M059J (cell line): ENCODE measurements around the gene ANKRD16. TPM values are rescaled to one million over a fixed set of nuclear protein-coding genes. Genes with fewer than 3 reads are reported as not detected.
"Not testable (repeated sequence)": the region's sequence is repeated elsewhere in the genome, so short reads cannot be mapped to it uniquely, and the experiment has no call there.

Source experiments
- DNase-seq: peaks from one replicate; pipeline ENCODE4 v3.0.0-alpha.2; 2012; ENCODE audit warnings: low read depth
- total RNA-seq: library from RNA; depleted of rRNA; stranded (reverse); fragments of >200 nt; shearing (Covaris generic); gene quantifications from 2 replicates; pipeline ENCODE4 v1.2.3, GENCODE V29; 2014

The ANKRD16 gene
- total RNA-seq, 1 experiment from 2014 or later: 1.6 TPM

DNA sequence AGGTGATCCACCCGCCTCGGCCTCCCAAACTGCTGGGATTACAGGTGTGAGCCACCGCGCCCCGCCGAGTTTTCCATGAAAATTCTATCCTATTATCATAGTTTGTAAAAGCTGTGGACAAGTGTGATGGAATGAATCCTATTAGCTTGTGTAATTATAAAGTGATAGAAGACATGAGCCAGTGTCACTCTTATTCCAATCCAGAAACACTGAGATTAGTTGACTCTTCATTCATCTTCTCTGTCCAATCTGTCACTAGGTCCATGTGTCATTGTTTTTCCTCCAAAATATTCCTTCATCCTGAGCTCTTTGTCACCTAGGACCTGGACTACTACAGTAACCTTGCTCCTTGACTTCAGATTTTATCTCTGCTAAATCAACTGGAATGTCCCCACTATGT, 13.9 kb upstream of the ANKRD16 start:
- DNase-seq: no peak

DNA sequence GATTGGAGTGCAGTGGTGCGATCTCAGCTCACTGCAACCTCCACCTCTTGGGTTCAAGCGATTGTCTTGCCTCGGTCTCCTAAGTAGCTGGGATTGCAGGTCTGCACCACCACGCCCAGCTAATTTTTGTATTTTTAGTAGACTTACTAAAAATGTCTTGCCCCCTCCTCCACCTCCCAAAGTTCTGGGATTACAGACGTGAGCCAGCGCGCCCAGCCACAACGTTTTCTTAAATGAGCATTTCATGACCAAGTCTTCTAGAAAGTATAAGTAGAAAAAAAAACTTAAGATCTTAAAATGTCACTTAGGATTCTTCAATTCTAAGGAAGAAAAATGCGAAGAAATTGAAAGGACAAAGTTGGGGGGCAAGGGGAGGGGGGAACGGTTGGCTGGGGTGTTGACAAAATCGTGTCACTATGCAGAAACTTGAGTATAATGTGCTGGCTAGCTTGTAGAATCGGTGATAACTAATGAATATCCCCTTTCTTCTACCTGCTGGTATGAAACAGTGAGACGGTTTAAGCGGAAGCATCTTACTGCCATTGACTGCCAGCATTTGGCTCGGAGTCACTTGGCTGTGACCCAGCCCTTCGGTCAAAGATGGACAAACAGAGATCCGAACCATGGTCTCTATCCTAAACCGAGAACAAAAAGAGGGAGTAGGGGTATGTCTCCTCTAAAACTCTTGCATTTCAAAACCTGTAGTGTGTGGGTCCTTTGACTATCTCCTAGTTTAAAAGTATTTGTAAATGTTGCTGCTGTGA, 13.0 kb upstream of the ANKRD16 start:
- no peak for DNase-seq

DNA sequence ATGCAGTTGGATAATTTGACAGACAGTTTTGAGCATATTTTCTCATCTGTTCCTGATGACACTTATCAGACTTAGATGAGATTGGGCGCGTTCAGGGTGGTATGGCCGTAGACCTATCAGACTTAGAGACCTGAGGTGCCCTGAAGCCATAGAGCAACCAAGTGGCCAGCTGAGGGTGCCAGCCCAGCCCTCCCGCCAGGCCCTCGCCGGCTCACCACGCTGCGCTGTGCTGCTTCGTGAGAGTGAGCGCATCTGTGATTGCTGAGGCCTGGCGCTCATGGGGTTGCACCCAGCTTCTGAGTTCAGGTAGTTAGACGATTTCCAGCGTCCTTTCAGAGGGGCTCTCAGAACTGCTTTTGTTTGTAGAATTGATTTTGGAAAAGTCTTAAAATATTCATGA, 10.6 kb upstream of the ANKRD16 start:
- DNase-seq: no peak

DNA sequence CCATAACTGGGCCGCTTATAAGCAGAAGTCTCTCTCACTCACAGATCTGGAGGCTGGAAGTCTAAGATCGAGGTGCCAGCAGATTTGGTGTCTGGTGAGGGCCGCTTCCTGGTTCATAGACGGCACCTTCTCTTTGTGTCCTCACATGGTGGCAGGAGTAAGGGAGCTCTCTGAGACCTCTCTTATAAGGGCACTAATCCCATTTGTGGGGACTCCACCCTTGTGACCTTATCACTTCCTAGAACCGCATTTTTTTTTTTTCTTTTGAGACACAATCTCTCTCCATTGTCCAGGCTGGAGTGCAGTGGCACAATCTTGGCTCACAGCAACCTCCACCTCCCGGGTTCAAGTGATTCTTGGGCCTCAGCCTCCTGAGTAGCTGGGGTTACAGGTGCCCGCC, 8.5 kb upstream of the ANKRD16 start:
- DNase-seq: no peak

DNA sequence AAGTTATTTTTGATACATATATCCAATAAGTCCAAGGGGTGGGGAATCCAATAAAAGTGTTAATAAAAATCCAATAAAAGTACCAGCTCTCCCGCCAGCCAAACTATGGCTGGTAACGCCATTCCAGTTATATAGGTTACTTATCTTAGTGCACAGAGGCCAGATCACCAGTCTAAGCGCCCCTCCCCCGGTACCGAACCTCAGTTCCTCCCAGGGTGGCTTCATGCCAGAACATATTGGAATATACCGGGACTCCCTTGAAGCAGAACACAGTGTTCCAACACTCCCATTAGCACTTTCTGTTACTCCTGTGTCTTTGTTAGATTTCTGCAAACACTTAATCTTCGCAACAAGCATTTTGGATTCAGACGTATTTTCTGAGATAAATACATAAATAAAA, 7.8 kb upstream of the ANKRD16 start:
- DNase-seq: no peak

DNA sequence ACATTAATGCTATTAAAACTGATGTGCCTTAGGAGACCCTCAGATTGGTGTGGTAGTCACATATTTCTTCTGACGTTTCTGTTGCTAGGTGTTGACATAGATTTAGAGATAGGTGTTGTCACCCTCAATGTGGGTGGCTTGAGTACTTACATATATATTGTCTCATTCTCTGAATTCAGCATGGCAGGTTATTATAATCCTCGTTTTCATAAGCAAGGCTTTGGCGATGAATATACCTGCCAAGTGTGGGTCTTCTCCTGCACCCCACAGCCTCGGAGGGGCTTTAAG, 7.3 kb upstream of the ANKRD16 start:
- DNase-seq: no peak

DNA sequence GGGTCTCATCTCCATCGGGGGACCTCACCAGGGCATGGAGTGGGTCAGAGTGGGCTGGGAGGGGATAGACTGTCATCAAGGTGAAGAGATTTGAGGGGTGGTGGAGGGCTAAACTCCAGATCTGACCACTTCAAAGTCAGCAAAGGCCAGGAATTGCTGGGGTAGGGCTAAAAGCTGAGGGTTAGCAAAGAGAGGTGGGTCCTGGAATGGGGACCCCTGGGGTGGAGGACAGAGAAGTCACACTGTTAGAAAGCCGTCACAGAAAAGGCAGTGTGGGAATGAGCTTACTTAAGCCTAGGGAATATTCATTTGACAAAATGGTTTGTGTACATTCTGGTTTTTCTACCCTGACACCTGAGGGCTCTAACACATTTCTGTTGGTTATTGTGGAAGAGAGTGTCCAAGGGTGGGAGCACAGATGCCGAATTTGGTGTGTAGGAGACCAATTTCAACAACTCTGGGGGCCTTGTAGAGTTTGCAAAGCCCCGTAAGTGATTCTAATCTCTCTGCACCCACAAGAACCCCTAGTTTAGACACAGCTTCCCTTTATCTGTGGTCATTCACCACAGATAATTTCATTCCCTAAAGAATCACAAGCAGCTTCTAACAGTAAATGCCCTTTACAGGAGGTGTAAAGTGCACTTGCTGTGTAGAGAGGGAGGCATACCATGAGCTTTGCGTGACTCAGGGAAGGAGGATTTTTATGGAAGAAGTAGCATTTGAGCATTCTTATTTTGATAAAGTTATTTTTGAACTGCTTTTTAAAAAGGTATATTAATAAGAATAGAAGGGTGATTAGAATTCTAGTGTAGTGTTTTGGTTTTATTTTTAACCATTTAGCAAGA, 6.7 kb upstream of the ANKRD16 start:
- DNase-seq: no peak

DNA sequence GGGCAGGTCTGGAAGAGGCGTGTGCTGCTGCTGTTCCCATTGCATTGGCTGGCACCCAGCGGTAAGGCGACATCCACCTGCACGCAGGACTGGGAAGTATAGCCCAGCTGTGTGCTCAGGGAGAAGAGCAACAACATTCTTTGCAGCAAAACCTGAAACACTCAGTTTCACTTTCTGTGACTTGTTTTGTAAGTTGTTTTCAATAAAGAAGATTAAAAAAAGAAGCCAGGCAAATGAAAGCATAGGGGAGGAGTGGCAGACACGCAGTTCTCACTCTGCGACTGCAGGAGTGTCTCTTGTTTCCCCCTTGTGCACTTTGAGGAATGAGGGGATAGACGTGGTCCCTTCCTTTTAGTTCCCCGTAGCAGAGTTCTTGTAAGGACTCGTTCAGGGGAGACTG, 6.1 kb upstream of the ANKRD16 start:
- DNase-seq: no peak

DNA sequence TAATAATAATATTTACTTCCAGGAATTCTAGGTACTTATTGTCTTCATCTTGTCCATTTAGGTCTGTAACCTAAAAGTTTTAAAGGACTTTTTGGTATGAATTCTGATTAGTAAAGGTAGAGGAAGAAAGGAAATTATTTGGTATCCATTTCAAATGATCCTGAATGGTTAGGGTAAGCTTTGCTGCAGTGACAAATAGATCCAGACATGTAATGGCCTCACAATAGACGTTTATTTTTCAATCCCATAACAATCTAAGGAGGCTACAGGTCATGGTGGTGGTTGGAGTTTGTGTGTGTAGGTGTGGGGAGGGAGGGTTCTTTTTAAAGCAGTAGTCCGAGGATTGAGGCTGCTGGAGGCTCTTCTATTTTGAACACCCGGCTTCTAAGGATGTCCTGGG, 5.7 kb upstream of the ANKRD16 start:
- DNase-seq: no peak

DNA sequence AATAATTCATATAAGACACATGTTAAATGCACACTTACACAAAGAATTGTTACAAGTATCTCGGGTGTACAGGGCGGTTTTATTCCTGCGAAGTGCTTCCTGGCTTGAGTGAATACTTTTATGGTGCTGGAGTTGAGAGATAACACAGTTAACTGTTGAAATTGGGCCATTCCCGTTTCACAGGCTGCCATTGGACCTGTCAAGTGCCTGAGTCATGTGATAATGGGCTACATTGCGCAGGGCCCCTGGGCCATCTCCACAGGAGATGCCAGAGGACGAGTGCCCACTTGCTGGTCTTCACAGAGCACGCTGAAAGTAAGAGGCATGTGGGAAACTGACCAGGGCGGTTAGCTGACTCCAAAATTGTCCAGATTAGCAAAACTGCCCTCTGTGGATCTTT, 5.2 kb upstream of the ANKRD16 start:
- DNase-seq: no peak

DNA sequence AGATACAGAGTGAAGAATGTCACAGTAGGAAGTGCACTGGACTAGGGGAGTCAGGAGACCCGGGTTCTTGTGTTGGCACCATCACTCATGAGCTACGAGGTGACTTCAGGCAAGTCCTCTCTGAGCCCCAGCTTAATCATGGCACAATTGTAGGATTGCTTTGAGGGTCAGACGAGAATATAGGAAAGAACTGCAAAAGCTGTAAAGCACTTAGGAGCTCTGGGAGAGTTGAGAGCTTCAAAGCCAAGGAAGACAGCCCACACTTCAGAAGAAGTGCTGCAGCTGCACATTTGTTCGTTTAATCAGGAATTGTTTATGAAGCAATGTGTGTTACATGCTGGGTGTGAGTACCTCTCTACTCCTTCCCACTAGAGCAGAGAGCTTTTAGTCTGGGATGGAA, 4.7 kb upstream of the ANKRD16 start:
- no peak for DNase-seq

DNA sequence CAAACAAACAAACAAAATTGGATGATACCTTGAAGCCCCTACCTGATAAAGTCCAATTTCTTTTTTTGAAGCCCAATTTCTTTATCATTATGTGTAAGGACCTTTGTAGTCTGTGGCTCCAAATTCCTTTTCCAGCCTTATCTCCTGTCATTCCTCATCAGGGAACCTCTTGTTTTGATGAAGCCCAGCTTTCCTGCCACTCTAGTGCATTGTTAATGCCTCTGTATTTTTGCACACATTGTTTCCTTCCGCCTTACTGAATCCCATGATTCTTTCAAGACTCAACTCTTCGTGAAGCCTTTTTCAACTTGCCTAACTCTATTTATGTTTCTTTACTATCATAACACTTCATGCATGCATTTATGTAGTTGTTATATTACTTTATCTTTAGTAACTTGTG, 3.6 kb upstream of the ANKRD16 start:
- DNase-seq: no peak

DNA sequence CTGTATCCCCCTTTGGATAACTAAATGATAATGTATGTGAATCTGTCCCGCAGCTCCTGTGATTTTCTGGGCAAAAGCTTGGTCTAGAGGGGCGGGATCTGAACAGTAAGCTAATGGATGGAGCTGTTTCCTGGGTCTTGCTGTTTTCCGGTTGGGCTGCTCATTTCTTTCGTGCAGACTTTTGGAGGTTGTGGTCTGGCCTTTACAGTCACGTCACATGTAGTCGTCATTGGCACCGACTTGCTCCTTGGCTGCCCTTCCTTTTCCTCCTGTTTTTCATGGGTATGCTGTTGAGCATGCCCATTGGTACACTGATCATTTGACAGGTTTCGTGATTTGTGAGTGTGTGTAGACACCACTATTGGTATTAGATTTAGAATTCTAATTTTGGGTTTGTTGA, 2.3 kb upstream of the ANKRD16 start:
- no peak for DNase-seq

DNA sequence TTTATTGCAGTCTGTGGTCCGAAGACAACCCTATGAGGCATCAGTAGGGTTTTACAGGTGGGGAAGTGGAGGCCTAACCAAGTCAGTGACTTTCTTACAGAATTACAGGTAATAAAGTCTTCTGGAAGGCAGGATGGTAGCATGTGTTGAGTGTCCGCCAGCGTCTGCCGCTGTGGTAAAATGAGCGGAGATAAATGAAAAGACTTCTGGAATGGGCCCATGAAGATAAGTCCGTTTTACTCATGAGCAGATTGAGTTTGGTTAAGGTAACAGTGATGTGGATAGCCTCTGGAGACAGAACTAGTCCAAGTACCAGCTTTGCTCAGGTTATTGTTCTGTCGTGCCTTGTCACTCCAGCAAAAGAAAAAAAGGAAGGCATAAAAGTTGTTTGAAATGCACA, 1.3 kb upstream of the ANKRD16 start:
- no peak for DNase-seq

DNA sequence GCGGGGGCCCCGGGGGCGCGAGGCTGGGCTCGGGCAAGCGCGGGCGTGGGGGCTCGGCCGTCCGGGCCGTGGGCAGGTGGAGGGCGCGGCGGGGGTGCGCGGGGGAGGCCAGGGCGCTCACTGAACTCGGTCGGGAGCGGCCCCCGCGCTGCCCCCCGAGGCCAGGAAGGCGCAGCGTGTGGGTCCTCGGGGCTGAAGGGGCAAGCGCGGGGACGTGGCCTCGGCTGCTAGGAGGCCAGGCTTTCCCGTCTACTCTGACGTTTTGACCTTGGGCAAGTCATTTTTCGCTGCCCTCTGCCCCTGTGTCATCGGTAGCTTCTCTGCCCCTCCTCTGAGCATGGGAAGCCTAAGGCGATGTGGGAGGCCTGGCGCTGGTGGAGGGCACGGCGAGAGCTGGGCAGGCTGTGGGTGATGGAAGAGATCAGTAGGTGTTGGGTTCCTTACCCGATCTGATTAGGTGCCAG, 791 bp upstream of the ANKRD16 start:
- DNase-seq: peak; percentile 32

DNA sequence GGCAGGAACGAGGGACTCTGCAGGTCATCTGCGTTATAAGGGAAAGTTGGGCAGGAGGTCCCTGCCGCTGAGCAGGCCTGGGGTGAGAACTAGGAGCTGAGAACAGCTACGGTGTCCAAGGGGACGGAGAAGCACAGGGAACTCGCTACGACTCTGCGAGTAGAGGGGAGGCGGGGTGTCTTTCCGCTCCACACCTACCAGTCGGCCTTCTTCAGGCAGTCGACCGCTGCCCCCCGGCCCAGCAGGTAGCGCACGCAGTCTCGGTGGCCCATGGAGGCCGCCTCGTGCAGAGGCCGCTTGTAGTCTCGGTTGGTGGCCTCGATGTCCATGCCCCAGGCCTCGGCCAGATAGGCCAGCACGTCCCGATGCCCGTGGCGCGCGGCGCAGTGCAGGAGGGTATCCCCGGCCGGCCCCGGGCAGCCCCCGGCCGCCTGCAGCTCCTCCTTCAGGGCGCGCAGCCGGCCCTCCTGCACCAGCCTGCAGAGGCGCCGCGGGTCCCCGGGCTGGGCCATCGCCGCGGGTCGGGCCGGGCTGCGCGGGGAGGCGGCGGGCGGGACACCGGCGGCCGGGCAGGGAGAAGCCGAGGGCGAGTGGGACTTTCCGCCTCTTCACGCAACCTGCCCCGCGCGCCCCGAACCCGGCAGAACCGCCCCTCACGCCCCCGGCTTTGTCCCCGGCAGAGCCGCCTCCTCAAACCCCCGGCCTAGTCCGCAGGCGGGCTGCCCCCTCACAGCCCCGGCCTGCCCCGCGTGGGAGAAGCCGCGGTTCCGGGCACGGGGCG, 660 bp downstream of the ANKRD16 start:
- peak; percentile 13 for DNase-seq

DNA sequence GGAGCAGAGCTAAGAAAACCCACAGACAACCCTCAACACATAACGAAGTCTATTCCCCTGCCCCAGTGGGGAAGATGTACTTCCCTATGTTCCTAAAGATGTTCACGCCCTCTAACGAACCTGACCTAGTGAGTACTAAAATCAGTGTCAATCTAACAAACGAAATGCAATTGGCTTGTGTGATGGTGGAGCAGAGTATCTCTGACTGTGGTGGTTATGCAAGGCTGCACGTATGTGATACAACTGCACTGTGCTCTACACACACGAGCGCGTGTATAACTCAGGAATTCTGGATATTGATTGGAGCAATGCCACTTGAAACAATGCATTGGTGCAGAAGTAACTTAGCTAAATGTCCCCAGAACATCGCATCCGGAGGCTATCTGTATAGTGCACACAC, 1.3 kb downstream of the ANKRD16 start:
- no peak for DNase-seq

DNA sequence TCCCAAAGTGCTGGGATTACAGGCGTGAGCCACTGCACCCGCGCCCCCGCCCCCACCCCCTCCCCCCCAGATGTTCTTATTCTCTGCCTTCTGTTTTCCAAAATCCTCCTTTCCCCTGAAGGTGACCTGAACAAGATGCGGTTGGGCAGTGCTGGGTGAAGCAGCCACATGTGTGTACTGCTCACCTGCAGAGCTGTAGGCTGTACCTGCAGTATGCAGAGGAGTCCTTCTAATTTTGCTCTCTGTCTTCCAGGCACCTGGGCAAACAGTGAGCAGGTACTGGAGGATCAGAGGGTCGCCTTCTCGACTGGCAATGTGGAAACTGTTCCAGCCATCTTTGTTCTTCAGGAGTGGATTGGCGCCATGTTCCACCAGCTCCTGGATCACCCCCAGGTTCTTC, 2.1 kb downstream of the ANKRD16 start:
- no peak for DNase-seq

DNA sequence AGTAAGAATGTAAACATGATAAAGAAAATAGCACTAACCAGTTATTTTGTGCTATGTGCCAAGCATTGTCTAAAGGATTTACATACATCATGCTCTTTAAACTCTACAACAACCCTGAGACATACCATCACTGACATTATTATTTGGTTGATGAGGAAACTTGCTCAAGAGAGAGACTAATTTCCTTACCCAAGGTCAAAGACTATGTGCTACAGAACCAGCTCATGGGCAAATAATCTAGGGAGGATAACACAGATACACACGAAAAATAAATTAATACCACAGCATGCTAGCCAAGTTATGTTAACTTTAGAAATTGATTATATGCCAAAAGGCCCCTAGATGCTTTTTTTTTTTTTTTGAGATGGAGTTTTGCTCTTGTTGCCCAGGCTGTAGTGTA, 2.7 kb downstream of the ANKRD16 start:
- no peak for DNase-seq

DNA sequence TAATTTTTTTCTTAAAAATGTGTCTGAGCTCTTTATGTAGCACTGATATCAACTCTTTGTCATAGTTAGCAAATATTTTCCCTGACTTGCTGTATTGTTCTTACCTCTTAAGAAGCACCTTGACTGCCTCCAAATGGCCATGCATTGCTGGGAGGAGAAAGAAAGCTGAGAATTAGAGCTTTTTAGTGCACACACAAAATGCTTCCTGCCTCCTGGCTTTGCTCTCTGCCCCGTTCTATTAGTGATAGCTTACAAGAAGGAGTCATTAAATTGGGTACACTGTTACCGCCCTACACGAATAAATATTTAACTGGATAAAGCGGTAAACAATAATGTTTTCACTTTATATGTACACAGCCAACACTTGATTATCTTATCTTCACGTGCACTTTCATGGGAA, 4.1 kb downstream of the ANKRD16 start:
- DNase-seq: no peak

DNA sequence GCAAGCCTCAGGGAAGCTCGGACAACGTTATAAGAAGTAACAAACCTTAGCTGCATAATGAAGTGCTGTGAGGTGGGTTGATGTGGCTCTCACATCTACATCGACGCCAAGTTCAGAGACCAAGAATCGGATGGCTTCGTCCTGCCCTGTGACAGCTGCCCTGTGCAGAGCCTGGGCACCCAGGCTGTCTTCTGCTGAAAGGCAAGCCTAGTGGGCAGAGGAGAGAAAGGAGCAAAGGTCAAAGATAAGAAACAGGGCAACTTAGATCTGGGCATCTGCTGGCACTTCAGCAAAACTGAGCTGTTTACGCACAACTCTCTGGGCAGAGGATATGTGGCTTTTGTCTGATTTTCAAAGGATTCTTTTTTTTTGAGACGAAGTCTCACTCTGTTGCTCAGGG, 6.7 kb downstream of the ANKRD16 start:
- DNase-seq: no peak

DNA sequence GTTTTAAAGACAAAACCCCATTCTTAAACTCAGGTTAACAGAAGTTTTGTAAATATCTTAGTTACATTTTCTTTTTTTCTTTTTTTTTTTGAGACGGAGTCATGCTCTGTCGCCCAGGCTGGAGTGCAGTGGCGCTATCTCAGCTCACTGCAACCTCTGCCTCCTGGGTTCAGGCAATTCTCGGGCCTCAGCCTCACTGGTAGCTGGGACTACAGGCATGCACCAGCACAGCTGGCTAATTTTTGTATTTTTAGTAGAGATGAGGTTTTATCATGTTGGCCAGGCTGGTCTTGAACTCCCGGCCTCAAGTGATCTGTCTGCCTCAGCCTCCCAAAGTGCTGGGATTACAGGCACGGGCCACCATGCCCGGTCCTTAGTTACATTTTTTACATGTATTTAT, 12.7 kb downstream of the ANKRD16 start:
- not testable (repeated sequence) for DNase-seq
